Osteoblast (primary cell): Measurements from ENCODE around the gene FA2H. TPM values are rescaled to one million over a fixed set of nuclear protein-coding genes. Genes with fewer than 3 reads are reported as not detected.
"Not testable (repeated sequence)": the region's sequence is repeated elsewhere in the genome, so short reads cannot be mapped to it uniquely, and the experiment has no call there.

Experiments used
- DNase-seq: peaks from one replicate; pipeline ENCODE4 v3.0.0; 2011; ENCODE audit warnings: low spot score, mixed read lengths; ENCODE audit not compliant: insufficient read length; ENCODE audit errors: missing footprints
- H2AFZ ChIP-seq: 2 replicates; pipeline ENCODE4 v1.6.0; 2011; ENCODE audit warnings: mild to moderate bottlenecking, low read length
- H3K27ac ChIP-seq: 2 replicates; pipeline ENCODE4 v1.5.1; 2011; ENCODE audit warnings: mild to moderate bottlenecking, low read depth, low read length, moderate library complexity
- H3K27me3 ChIP-seq: 2 replicates; pipeline ENCODE4 v1.6.0; 2012; ENCODE audit warnings: mild to moderate bottlenecking, control low read depth, inconsistent platforms, low read length, moderate library complexity; ENCODE audit not compliant: insufficient read depth
- H3K36me3 ChIP-seq: 2 replicates; pipeline ENCODE4 v1.5.1; 2011; ENCODE audit warnings: mild to moderate bottlenecking, low read length, control low read depth, moderate library complexity; ENCODE audit not compliant: insufficient read depth
- H3K4me1 ChIP-seq: 2 replicates; pipeline ENCODE4 v1.5.1; 2011; ENCODE audit warnings: mild to moderate bottlenecking, low read length, control low read depth, moderate library complexity; ENCODE audit not compliant: insufficient read depth
- H3K4me2 ChIP-seq: 2 replicates; pipeline ENCODE4 v1.6.0; 2011; ENCODE audit warnings: mild to moderate bottlenecking, low read length; ENCODE audit not compliant: insufficient read depth
- H3K4me3 ChIP-seq: fragments of 200-600 bp; sonication (generic); 3 replicates; pipeline ENCODE4 v1.5.1; 2012; ENCODE audit warnings: mild to moderate bottlenecking, low read length, inconsistent platforms; ENCODE audit not compliant: insufficient read depth
- H3K79me2 ChIP-seq: 2 replicates; pipeline ENCODE4 v1.6.0; 2012; ENCODE audit warnings: mild to moderate bottlenecking, low read length, control low read depth, inconsistent platforms; ENCODE audit not compliant: insufficient read depth
- H3K9me3 ChIP-seq: 2 replicates; pipeline ENCODE4 v1.5.1; 2011; ENCODE audit warnings: low read depth, low read length, control low read depth
- H4K20me1 ChIP-seq: 2 replicates; pipeline ENCODE4 v1.6.0; 2012; ENCODE audit warnings: mild to moderate bottlenecking, low read length, control low read depth; ENCODE audit not compliant: insufficient read depth
- total RNA-seq: library from RNA; depleted of rRNA; stranded (reverse); fragments of >200 nt; gene quantifications from 2 replicates; pipeline ENCODE4 v1.2.3, GENCODE V29; 2012
- TF ChIP-seq, protein P1 (sequence below): IDR thresholded peaks from 2 replicates; pipeline ENCODE4 v1.5.1; 2011; ENCODE audit warnings: mild to moderate bottlenecking, low read depth, low read length, moderate library complexity; ENCODE audit errors: extremely low read depth

The FA2H gene
- total RNA-seq, 1 donor: not detected

DNA sequence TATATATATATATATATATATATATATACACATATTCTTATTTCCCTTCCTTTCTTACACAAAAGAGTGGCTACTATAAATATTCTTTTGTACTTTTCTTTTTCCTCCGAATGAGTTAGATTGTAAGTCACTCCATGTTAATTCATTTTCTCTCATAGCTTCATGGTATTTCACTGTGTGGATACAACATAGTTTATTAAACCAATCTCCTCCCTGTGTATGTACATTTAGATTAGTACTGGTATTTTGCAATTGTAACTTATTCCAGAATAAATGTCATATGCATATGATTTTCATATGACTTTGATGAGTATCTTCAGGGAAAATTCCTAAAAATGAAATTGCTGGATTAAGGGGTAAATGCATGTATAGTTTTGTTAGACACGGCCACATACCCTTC is 20.0 kb upstream of the FA2H start:
- Histone ChIP-seq H2AFZ (no peak overlapping the region), H3K9me3 (no peaks in the 10 kb centered on the region), H3K79me2 (no peaks in the 10 kb centered on the region), H3K27me3 (peaks cover 16% of the 10 kb centered on the region), H3K4me1 (no peaks in the 10 kb centered on the region), H3K4me2 (no peak overlapping the region), H3K36me3 (no peaks in the 10 kb centered on the region), H3K4me3 (no peak overlapping the region), H4K20me1 (no peaks in the 10 kb centered on the region), H3K27ac (no peak overlapping the region)
- TF ChIP-seq, protein P1, sequence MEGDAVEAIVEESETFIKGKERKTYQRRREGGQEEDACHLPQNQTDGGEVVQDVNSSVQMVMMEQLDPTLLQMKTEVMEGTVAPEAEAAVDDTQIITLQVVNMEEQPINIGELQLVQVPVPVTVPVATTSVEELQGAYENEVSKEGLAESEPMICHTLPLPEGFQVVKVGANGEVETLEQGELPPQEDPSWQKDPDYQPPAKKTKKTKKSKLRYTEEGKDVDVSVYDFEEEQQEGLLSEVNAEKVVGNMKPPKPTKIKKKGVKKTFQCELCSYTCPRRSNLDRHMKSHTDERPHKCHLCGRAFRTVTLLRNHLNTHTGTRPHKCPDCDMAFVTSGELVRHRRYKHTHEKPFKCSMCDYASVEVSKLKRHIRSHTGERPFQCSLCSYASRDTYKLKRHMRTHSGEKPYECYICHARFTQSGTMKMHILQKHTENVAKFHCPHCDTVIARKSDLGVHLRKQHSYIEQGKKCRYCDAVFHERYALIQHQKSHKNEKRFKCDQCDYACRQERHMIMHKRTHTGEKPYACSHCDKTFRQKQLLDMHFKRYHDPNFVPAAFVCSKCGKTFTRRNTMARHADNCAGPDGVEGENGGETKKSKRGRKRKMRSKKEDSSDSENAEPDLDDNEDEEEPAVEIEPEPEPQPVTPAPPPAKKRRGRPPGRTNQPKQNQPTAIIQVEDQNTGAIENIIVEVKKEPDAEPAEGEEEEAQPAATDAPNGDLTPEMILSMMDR: no peak
- no peak for DNase-seq

DNA sequence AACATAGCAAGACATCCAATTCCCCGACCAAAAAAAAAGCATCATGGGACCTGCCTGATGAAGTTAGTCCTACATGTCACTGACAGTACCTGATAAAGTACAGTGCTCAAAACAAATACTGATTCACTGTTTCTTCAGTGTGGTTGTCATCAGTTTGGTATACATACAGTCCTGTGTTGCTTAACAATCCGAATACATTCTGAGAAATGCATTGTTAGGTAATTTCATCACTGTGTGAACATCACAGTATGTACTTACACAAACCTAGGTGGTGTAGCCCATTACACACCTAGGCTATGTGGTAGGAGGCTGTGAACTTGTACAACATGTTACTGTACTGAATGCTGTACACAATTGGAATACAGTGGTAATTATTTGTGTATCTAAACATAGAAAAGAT is 19.0 kb upstream of the FA2H start:
- Histone ChIP-seq H3K27ac (no peak overlapping the region), H3K27me3 (peaks cover 19% of the 10 kb centered on the region), H3K4me1 (no peaks in the 10 kb centered on the region), H3K9me3 (no peaks in the 10 kb centered on the region), H3K36me3 (no peaks in the 10 kb centered on the region), H2AFZ (no peak overlapping the region), H4K20me1 (no peaks in the 10 kb centered on the region), H3K4me2 (no peak overlapping the region), H3K4me3 (no peak overlapping the region), H3K79me2 (no peaks in the 10 kb centered on the region)
- TF ChIP-seq, protein P1: no peak
- no peak for DNase-seq

DNA sequence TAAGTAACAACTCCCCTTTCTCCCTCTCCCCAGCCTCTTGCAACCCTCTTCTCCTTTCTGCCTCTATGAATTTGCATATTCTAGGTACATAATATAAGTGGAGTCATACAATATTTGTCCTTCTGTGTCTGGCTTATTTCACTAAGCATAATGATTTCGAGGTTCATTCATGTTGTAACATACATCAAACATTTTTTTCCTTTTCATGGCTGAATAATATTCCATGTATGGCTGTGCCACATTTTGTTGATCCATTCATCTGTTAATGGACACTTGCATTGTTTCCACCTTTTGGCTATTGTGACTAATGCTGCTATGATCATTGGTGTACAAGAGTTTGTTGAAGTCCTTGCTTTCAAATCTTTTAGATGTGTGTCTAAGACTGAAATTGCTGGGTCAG is 17.6 kb upstream of the FA2H start:
- no peak overlapping the region for H3K4me2 ChIP-seq
- no peak overlapping the region for H2AFZ ChIP-seq
- no peak for DNase-seq
- no peaks in the 10 kb centered on the region for H3K36me3 ChIP-seq
- H3K9me3 ChIP-seq: no peaks in the 10 kb centered on the region
- H4K20me1 ChIP-seq: no peaks in the 10 kb centered on the region
- no peak overlapping the region for H3K4me3 ChIP-seq
- TF ChIP-seq, protein P1: no peak
- no peak overlapping the region for H3K27ac ChIP-seq
- no peaks in the 10 kb centered on the region for H3K4me1 ChIP-seq
- H3K27me3 ChIP-seq: peaks cover 21% of the 10 kb centered on the region
- H3K79me2 ChIP-seq: no peaks in the 10 kb centered on the region

DNA sequence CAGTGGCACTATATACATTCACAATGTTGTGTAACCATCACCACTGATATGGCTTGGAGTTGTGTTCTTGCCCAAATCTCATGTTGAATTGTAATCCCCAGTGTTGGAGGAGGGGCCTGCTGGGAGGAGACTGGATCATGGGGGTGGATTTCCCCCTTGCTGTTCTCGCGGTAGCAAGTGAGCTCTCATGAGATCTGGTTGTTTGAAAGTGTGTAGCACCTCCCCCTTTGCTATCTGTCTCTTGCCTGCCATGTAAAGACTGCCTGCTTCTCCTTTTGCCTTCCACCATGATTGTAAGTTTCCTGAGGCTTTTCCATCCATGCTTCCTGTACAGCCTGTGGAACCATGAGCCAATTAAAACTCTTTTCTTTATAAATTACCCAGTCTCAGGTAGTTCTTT is 17.1 kb upstream of the FA2H start:
- DNase-seq, H3K36me3 ChIP-seq, H3K27ac ChIP-seq, H3K9me3 ChIP-seq, H3K79me2 ChIP-seq, H3K4me3 ChIP-seq, H3K4me1 ChIP-seq, H3K4me2 ChIP-seq, H2AFZ ChIP-seq, H4K20me1 ChIP-seq: not testable (repeated sequence)
- H3K27me3 ChIP-seq: peaks cover 21% of the 10 kb centered on the region
